Esophagus squamous epithelium (tissue), 4 donors: ENCODE measurements around the gene PPP1R12A.

Experiments
- POLR2A ChIP-seq, 4 donors: fragments of 450-650 bp; IDR thresholded peaks; one replicate each; pipeline ENCODE4 v1.6.1; 2017; ENCODE audit warnings: antibody characterized with exemption in 4 of 4, mild to moderate bottlenecking in 4 of 4, moderate library complexity in 3 of 4
- TF ChIP-seq, protein P1 (sequence below), 6 experiments: fragments of 450-650 bp in 4 of 6; fragments of 200-600 bp in 2 of 6; sonication (generic) in 2 of 6; IDR thresholded peaks; one replicate each; pipeline ENCODE4 v1.5.1; 2016 to 2019; ENCODE audit warnings: antibody characterized with exemption in 6 of 6, mild to moderate bottlenecking in 4 of 6, moderate library complexity in 4 of 6

DNA sequence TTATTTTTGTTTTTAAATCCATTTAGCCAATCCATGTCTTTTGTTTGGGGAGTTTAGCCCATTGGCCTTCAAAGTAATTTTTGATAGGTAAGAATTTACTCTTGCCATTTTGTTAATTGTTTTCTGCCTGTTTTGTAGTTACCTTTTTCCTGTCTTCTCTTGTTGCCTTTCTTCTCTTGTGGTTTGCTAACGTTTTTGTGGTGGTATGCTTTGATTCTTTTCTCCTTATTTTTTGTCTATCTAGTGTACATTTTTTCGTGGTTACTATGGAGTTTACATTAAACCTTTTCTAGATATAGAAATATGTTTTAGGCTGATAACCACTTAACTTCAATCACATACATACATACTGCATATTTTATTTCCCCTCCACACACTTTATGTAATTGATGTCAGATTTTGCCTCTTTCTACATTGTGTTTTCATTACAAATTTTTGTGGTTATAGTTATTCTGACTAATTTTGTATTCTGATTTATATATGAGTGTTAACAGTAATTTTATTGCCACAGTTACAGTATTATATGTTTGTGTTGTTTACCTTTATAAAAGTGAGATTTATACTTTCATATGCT lies 19.2 kb upstream of the PPP1R12A start:
- TF ChIP-seq, protein P1, sequence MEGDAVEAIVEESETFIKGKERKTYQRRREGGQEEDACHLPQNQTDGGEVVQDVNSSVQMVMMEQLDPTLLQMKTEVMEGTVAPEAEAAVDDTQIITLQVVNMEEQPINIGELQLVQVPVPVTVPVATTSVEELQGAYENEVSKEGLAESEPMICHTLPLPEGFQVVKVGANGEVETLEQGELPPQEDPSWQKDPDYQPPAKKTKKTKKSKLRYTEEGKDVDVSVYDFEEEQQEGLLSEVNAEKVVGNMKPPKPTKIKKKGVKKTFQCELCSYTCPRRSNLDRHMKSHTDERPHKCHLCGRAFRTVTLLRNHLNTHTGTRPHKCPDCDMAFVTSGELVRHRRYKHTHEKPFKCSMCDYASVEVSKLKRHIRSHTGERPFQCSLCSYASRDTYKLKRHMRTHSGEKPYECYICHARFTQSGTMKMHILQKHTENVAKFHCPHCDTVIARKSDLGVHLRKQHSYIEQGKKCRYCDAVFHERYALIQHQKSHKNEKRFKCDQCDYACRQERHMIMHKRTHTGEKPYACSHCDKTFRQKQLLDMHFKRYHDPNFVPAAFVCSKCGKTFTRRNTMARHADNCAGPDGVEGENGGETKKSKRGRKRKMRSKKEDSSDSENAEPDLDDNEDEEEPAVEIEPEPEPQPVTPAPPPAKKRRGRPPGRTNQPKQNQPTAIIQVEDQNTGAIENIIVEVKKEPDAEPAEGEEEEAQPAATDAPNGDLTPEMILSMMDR (IDR thresholded peaks at IDR 0.05): no peak
- TF ChIP-seq POLR2A (IDR thresholded peaks at IDR 0.05): no peak
